GM19455 (cell line): ENCODE data around the gene LPAR5.
A peak's percentile ranks its signal among the peaks of the same experiment; 100 is the strongest.

ENCODE experiments used
- ATAC-seq: cut with Tn5 transposase; IDR thresholded peaks from one replicate; pipeline ENCODE4 v1.9.1; 2021; ENCODE audit not compliant: unreplicated experiment

The LPAR5 gene

DNA sequence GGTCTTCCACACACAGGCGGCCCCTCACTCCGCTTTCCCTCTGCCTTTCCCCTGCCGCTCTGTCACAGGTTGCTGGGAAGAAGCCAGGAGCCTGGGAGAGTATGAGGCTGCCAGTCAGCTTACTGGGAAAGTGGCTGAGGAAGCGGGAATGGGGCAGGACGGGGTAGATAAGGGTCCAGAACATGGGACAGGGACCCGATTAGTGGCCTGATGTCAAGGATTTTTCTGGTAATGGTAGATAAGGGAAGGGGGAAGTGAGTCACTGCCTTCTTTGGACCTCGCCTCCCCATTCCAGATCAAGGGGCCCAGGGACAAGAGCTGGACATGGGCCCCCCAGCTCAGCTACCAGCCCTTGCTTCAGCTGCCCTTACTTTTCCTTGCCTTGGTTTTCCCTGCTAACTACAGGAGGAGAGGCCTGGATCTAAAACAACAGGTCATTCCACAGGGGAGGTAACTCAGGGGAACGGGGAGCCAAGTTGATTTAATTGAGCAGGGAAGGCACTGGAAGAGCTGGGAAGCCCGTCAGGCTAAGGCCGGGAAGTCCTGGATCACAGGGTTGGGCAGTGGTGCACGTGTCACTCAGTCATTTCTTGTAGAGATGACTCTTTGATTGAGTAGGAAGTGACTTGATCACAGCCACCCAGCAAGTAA lies 3.5 kb upstream of the LPAR5 start:
- ATAC-seq, result no peak

DNA sequence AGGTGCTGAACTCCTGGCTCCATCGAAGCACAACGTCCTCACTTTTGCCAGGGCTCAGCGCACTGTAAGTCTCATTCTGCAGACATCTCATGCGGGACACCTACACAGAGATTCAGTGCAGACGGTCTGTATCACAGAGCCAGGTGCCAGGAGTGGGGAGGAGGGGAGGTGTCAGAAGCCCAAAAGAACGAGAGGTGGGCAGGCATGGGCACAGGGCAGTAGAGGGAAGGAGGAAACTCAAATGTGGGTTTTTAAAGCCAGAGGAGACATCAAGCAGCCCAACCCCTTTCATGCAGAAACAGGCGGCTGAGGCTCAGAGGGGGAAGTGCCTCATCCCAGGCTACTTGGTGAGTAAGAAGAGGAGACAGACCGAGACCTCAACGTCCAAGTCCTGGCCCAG lies 2.5 kb upstream of the LPAR5 start:
- no peak for ATAC-seq

- no peak for ATAC-seq
Observed at GRCh38 chr12:6635375-6635855, 344 bp downstream of the LPAR5 start.

- peak; percentile 57 for ATAC-seq
Observed at GRCh38 chr12:6632026-6632983, 3.5 kb downstream of the LPAR5 start.

DNA sequence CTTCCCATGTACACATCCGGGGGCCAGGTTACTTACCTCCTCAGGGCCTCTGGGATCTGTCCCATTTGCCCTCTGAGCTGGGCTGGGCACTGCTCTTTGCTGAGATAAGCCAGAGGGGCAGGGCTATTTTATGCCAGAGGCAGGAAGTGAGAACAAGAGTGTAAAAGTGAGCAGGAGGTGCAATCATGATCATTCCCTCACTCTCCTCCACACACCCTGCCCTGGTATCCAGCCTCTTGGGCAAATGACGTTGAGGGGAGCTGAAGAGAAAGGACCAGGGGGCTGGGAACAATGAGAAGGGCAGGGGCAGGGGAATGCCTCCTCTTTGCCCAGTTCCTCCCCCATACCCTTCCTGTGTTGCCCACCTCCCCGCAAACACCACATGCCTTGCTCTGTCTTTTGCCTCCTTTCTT lies 4.2 kb downstream of the LPAR5 start:
- no peak for ATAC-seq

DNA sequence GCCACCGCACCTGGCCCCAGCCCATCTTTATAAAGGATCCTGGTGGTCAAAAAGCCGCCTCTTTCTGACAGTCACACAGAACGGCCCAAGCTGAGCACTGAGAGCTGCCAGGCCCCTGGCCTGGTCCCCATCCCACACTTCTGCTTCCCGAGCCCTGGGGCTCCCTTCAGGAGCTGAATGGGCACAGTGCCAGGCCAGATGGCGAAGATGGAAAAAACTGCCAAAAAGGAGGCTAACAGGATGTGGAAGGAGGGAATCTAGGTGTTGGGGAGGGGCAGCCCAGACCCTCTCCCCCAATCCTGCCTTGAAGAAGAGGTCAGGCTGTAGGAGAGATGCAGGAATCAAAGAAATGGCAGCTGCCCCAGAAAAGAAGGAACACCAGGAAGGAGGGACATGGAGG lies 5.0 kb downstream of the LPAR5 start:
- ATAC-seq, result no peak

- ATAC-seq, result no peak
Observed at GRCh38 chr12:6627616-6628015, 8.1 kb downstream of the LPAR5 start.

DNA sequence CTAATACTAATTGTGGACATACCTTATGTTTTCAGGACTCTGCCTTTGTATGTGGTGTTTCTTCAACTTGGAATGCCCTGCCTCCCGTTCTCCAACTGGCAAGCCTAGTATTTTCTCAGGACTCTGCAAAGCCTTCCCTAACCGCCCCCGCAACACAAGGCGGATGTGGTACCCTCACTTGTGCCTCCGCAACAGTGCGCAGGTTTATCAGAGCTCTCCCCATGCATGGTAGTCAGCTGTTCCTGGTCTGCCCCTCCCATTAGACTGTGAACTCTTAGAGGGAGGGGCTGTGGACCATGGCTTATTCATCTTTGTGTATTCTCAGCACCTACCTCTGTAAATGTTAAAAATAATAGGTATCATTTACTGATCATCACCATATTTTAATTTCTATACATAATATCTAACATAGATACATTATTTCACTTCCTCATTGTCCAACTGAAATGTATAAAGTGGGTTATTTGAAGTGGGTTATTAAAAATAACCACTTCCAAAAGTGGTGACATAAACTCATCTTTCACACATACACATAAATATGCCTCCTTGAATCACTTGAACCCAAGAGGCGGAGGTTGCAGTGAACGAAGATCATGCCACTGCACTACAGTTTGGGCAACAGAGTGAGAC lies 9.0 kb downstream of the LPAR5 start:
- no peak for ATAC-seq

DNA sequence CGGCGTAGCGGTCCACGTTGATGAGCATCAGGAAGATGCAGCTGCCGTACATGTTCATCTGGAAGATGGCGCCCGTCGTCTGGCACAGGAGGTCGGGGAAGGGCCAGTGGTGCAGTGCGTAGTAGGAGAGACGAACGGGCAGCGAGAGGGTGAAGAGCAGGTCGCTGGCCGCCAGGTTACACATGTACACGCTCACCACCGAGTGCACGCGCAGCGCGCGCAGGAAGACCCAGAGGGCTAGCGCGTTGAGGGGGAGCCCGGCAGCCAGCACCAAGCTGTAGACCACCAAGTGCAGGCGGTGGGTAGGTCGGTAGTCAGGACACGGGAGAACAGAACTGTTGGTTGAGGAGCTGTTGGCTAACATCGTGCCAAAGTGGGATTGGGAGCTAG lies 14.9 kb downstream of the LPAR5 start:
- ATAC-seq, result no peak

DNA sequence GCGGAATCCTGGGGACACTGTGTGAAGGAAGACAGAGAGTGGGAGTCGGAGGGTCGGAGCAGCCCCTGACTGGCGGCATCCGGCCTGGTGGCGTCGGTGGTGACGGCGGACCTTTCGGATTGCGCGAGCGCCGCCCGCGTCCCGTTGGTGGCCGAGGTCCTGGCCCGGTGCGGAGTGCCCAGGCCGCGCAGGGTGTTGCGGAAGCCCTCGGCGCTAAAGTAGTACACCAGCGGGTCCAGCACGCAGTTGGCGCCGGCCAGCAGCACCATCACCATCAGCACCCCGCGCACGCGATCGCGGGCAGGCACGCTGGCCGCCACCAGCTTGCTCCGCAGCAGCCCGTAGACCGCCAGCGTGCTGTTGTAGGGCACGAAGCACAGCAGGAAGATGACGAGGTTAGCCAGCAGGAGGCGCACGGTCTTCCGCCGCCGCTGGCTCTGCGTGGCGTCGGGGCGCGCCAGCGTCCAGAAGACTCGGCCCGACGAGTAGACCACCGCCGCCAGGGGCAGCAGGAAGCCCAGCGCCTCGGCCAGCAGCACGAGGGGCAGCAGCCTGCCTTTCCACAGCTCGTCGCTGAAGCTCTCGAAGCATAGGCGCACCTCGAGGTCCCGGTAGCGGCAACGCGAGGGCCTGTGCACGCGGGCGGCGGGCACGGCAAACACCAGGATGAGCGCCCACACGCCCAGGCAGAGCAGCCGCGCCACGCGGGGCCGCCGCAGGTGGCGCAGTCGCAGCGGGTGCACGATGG lies 15.4 kb downstream of the LPAR5 start:
- no peak for ATAC-seq

- no peak for ATAC-seq
Observed at GRCh38 chr12:6618483-6619225, 17.1 kb downstream of the LPAR5 start.

GRCh38 chr12:6615802-6616201 lies 20.0 kb downstream of the LPAR5 start:
- no peak for ATAC-seq

DNA sequence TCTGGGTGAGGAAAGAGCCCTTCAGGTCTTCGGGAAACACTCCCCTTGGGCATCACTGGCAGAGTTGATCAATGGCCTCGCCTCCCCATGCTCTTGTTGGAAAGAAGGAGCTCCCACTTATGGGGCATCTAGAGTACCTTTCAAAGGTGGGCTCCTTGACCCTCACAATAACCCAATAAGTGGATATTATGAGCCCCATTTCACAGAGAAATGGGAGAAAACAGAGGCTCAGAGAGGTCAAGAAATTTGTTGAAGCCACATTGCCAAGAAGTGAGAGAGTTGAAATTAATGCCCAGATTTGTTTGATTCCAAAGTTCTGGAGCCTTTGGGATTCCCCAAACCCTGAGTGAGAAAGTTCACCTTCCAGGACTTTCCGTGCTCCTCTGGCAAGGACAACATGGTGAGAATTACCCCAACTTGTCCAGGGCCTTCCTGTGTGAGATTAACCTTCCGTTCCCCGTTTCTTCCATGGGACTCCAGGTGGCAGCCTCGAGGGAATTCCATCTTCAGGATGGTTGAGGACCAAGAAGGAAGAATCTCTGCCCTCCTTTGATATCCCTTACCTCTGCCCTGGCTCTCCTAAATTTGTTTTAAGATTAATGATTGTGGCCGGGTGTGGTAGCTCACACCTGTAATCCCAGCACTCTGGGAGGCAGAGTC lies 21.1 kb downstream of the LPAR5 start:
- ATAC-seq, result no peak

DNA sequence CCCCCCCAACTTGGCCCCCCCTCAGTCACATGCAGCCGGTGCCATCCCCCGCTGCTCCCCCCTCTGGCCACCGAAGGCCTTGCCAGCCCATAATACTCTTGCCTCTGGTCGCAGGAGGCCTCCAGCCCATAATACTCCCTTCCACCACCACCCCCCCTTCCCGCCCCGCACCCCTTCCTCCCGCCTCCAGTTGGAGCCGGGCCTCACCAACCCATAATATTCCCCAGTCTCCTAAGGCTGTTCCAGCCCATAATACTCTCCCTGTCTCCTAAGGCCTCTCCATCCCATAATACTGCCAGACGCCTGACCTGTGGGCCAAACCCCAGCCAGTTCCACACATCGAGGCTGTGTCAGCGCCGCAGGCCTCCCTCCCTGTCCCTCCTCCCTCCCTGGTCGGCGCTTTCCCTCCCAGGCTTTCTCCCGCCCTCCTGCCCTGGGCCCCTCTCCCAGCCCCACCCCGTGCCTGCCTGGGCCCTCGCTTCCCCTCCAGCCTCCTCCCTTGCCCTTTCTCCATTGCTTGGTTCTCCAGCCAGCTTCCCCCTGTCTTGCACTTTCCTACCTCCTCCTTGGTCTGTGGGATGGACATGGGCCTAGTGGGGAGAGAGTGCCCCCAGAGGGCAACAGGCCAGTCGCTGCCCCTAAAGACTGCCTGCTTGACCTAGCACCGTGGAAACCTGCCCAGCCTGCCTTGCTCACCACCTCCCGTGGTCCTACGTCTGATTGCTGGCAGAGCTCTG lies 21.8 kb downstream of the LPAR5 start:
- ATAC-seq, result no peak

DNA sequence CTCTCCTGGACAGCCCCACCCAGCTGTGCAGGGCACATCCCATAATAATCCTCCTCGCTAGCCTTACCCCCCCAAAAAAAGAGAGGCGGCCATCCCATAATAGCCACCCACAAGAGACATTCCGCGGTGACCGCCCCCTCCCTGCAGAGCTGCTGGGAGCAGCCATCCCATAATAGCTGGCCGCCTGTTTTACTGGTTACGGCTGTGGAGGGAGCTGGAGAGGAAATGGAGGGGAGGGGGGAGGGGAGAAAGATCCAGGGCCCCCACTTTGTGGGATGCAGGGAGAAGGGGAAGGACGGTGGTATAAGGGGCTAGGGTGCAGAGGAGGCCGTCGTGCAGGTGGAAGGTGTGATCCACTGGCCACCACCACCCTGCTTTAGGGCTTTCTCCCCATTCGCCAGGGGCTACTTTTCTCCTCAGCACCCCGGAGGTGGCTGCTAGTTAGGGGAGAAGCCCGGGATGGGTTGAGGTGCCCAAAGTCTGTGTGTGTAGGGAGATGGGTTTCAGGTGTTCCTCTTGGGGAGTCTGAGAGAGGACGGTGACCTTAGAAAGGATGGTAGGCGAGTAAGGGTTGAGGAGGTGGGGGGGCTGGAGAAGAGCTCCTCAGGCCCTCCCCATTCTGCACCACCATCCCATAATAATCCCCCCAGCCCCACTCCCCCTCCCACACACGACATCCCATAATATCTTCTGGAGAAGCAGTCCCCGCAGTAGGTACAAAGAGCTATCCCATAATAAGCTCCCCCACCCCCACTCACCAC lies 22.6 kb downstream of the LPAR5 start:
- no peak for ATAC-seq

- ATAC-seq, result no peak
Observed at GRCh38 chr12:6612652-6613014, 23.1 kb downstream of the LPAR5 start.

DNA sequence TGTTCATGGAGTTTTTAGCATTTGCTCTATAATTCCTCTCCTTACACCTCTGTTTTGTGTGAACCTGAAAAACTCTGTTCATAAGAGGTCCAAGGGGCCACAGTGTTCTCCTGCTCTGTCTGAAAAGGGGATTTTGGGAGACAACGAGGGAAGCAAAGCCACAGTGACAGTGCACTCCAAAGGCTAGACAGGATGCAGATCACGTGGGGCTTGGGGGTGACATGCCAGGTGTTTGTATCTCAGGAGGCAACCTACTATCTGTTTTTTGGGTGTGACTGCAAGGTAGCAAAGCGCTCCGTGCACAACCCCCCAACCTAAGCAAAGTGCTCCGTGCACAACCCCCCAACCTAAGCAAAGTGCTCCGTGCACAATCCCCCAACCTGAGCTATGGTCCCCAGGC lies 23.5 kb downstream of the LPAR5 start:
- ATAC-seq, result no peak

- ATAC-seq, result no peak
Observed at GRCh38 chr12:6608592-6609281, 27.0 kb downstream of the LPAR5 start.
